ENCODE data around the gene VAMP3. TPM values are rescaled to one million over a fixed set of nuclear protein-coding genes. Genes with fewer than 3 reads are reported as not detected.

VAMP3 gene
- total RNA-seq, 4 donors from 2014 or later: 150 to 205 (median 163) TPM

DNA sequence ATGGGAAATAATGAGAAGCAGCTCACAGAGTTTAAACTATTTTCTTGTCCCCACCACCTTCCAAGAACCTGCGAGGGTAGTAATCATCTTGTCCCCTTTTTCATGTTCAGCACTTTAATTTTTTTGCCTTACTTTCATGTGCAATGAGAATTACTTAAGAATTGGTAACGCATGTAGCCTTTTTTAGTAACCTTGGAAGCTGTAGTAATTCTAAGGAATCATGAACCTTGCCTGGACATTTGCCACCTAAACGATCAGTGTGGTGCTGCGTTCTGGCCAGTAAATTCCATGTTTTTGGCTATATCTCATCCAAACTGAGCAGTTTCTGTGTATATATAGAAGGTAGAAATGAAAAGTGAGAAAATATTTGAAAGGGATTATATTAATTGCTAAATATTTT, 3.9 kb upstream of the VAMP3 start:
- TF ChIP-seq CTCF (IDR thresholded peaks at IDR 0.05; ENCODE audit: low read depth): no peak

- TF ChIP-seq CTCF (IDR thresholded peaks at IDR 0.05; ENCODE audit: low read depth): no peak
Observed at GRCh38 chr1:7768583-7768982, 2.5 kb upstream of the VAMP3 start.

GRCh38 chr1:7769673-7770412, 1.3 kb upstream of the VAMP3 start:
- TF ChIP-seq CTCF (IDR thresholded peaks at IDR 0.05; ENCODE audit: low read depth): no peak

DNA sequence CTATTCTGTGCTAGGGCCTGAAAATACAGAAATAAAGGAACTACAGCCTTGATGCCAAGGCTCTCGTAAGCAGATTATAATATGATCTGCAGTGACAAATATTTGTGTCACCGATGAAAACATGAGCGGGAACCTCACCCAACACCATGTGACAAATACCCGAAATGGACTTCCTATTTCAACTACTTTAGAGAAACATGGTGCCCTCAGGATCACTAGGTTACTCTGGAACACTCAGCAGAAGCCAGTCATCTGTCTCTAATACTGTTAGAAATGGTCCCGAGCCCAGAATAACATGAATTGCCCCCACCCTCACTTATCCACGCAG, 463 bp upstream of the VAMP3 start:
- TF ChIP-seq CTCF (IDR thresholded peaks at IDR 0.05; ENCODE audit: low read depth): no peak

GRCh38 chr1:7771823-7772299, 765 bp downstream of the VAMP3 start:
- TF ChIP-seq CTCF (IDR thresholded peaks at IDR 0.05; ENCODE audit: low read depth): no peak

DNA sequence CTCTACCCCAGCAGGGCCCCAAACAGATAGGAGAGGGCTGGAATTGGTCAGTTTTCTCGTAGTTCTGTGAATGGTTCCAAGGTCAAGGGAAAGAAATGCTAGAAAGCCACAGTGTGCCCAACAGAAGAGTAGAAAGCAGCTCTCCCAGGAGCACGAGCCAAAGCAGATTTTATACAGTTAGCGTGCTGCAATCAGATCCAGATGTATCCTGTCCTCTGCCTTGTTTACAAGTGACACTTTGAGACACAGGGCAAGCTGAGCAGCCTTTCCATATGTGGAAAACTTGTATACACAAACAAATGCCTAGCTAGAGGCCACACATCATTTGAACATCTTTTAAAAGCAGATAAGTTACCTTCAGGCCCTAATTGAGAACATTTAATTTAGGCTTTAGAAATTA, 6.5 kb downstream of the VAMP3 start:
- no peak for TF ChIP-seq CTCF (IDR thresholded peaks at IDR 0.05; ENCODE audit: low read depth)

DNA sequence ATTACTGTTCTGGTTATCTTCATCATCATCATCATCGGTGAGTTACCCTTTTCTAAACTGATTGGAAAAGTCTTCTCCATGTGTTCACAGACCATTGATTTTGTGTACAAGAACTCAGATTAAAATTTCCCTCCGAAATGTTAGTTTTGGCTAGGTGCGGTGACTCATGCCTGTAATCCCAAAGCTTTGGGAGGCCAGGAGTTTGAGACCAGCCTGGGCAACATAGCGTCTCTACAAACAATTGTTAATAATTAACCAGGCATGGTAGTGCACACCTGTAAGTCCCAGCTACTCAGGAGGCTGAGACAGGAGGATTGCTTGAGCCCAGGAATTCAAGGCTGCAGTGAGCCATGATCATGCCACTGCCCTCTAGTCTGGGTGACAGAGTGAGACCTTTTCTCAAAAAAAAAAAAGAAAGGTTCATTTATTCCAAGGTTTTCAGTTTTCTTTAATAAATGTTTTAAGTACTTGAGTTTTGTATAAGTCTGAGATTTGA, 7.1 kb downstream of the VAMP3 start:
- TF ChIP-seq CTCF (IDR thresholded peaks at IDR 0.05; ENCODE audit: low read depth): no peak
